GM19328 (cell line): ENCODE results near the gene TUBG1.

ENCODE experiments used
- ATAC-seq: cut with Tn5 transposase; IDR thresholded peaks from one replicate; pipeline ENCODE4 v1.9.1; 2021; ENCODE audit warnings: mild to moderate bottlenecking, moderate library complexity; ENCODE audit not compliant: unreplicated experiment

The TUBG1 gene

DNA sequence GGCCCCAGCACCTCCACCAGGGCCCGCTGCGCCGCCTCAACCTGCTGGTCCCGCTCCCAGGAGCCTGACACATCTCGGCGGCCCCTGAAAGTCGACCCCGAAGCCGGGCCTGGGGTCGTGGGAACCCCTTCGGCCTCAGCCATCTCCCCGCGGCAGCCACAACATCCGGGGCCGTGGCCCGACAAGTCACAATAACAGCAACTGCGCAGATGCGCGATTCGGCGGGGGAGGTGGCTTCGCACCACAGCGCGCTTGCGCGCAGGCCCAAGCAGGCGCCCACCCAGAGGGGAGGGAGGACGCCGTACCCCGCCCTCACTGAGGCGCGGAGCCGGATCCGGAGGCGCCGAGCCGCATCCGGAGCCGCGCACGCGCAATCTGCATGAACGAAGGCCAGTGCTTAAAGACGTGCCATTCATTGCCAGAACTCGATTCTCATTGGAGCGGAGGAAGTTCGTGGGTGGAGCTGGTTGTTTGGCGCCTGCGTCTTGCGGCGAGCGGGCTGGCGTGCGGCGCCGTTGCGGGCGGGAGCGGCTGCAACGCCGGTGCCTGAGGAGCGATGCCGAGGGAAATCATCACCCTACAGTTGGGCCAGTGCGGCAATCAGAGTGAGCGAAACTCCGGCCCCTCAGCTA lies at the start of gene TUBG1, which contains the start of gene RETREG3:
Gene TUBG1, plus strand, starts transcription at position 502 of the 632 bp plus-strand sequence. Its CDS starts 55 bp downstream, at position 557.
Gene RETREG3, minus strand, starts transcription at position 193 of the 632 bp plus-strand sequence. Its CDS starts 50 bp downstream, at position 143.
- ATAC-seq, result peak; percentile 80

DNA sequence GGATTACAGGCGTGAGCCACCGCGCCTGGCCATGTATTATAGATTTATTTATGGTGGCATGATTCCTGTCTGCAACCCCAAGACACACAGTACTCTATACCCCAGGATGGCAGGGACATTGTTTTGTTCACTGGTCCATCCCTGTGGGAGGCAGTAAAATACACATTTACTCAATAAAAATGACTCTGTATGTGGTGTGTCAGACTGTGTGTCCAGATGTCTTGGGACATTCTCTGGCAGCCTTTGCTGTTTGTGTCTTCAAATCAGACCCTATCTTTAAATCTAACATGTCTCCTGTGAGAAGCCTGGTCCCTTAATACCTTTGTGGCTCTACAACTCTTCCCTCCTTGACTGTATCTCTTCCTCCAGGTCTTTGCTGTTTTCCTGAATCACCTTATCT lies 49.2 kb upstream of the TUBG1 start:
- no peak for ATAC-seq

GRCh38 chr17:42561897-42562387 lies 47.5 kb upstream of the TUBG1 start, which contains the start of gene COASY:
TSS of gene COASY (plus strand) at chr17:42562148. CDS start at chr17:42562623, 475 bp downstream.
- peak; percentile 55 for ATAC-seq

DNA sequence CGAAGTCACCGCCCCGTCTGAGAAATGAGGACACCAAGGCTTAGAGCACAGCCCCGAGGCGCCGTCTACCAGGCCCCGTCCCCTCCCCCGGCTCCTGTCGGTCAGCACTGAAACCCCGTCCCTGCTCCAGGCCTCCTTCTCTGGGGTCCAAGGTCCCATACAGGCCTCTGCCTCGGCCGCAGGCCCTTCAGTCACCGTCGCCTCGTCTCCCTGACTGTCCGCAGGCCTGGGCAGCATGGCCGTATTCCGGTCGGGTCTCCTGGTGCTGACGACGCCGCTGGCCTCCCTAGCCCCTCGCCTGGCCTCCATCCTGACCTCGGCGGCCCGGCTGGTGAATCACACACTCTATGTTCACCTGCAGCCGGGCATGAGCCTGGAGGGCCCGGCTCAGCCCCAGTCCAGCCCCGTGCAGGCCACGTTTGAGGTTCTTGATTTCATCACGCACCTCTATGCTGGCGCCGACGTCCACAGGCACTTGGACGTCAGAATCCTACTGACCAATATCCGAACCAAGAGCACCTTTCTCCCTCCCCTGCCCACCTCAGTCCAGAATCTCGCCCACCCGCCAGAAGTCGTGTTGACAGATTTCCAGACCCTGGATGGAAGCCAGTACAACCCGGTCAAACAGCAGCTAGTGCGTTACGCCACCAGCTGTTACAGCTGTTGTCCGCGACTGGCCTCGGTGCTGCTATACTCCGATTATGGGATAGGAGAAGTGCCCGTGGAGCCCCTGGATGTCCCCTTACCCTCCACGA lies 46.9 kb upstream of the TUBG1 start:
- ATAC-seq, result no peak

GRCh38 chr17:42563143-42563509 lies 46.4 kb upstream of the TUBG1 start:
- no peak for ATAC-seq

DNA sequence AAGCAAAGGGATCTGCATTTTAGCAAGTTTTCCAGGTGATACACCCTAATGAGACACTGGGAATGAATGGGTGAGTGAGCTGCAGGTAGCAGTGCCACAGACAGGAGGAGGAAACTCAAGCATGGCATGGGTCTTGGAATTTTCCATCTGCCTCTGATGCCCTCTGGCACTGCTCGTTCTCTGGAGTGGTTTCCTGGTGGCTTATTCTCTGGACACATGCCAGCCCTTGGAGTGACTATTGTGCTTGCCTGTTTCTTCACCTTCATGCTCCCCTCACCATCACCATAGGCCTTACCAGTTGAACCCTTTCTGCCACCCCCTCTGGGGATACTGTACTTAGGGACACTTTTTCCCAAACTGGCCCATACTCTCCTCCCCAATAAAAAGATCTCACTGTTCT lies 45.9 kb upstream of the TUBG1 start:
- no peak for ATAC-seq

GRCh38 chr17:42563950-42564349 lies 45.5 kb upstream of the TUBG1 start:
- no peak for ATAC-seq

- ATAC-seq, result no peak
Measured at GRCh38 chr17:42564815-42565522, 44.5 kb upstream of the TUBG1 start.

GRCh38 chr17:42565523-42566214 lies 43.8 kb upstream of the TUBG1 start:
- no peak for ATAC-seq

GRCh38 chr17:42566215-42566882 lies 43.1 kb upstream of the TUBG1 start:
- no peak for ATAC-seq

DNA sequence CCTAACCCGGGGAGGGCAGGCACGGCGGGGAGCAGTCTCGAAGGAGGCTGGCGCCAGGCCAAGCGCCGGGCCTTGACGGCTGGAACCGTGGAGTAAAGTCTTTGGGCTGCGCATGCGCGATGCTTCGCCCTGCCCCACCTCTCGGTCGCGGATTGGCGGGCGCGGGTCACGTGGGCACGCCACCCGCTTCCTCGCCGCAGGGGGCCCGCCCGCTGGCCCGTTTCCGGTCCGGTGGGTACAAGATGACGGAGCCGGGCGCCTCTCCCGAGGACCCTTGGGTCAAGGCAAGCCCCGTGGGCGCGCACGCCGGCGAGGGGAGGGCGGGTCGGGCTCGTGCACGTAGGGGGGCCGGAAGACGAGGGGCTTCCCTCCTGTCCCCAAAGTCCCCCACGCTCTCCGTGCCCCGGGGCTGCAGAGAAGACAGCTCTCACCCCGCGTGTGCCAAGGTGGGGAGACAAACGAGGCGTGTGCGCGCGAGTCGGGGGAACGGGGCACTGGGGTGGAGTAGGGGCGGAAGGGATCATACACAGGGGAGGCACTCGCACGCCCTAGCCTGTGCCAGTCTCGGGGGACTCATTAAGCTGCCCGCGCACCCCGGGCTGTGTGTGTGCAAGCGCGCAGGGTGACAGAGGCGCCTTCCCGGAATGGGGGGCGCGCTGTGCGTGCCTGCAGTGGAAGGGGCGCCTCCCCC lies 42.5 kb upstream of the TUBG1 start, which contains the start of gene MLX:
Gene MLX, plus strand, starts transcription at position 218 of the 691 bp plus-strand sequence. Its CDS starts 25 bp downstream, at position 243.
- peak; percentile 53 for ATAC-seq

DNA sequence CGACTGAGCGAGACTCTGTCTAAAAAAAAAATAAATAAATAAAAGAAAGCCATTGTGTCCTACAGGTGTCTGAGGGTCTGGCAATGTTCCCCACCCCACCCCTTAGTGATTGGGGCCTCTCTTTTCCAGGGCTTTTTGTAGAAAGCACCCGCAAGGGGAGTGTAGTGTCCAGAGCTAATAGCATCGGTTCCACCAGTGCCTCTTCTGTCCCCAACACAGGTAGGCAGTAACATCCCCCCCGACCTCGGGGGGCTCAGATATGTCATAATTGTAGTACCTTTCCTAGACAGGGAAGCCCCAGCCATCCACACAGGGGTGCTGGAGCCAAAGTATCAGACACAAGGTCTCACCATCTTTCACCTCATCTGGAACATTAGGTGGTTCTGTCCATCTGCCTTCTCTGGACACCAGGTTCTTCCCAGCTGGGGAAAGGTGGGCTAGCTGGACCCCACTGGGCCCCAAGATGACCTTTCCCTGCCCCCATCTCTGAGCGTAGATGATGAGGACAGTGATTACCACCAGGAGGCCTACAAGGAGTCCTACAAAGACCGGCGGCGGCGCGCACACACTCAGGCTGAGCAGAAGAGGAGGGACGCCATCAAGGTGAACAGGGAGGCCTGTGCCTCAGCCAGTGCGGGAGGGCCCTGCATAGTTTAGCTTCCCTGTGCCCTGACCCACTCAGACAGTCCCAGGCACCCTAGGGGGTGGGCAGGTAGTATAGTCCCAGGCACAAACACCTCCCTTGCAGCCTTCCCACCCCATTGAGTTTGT lies 41.0 kb upstream of the TUBG1 start:
- ATAC-seq, result no peak

GRCh38 chr17:42571435-42572225 lies 37.9 kb upstream of the TUBG1 start:
- no peak for ATAC-seq

DNA sequence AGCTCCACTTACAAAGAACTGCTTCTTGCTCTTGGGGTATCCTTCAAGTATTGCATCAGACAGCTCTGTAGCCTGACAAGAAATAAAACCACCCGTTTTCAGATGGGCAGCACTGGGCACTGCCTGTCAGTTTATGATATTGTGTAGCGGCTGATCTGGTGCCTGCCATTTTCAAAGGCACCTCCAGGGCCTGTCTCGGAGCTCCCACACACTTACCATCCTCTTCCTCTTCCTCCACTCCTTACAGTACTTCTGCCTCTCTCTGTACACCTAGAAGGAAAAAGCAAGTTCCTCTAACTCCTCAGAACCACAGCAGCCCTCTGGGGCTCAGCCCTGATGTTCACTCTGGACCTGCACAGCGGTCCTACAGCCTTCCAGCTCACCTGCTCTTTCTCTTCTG lies 36.4 kb upstream of the TUBG1 start:
- ATAC-seq, result no peak

DNA sequence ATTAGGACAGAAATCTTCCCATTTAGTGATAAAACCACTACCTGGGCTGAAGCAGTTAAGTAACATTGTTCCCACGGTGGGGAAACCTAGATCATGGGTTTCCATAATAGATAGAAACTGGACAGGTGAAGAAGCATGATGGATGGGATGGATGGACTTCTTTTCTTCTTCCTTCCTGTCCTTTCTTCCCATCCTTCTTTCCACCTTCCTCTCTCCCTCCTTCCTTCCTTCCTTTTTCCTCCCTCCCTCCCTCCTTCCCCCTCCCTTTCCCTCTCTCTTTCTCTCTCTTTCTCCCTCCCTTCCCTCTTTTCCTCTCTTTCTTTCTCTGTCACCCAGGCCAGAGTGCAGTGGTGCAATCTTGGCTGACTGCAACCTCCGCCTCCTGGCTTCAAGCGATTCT lies 35.0 kb upstream of the TUBG1 start:
- ATAC-seq, result no peak

- ATAC-seq, result no peak
Measured at GRCh38 chr17:42577140-42577531, 32.3 kb upstream of the TUBG1 start.

DNA sequence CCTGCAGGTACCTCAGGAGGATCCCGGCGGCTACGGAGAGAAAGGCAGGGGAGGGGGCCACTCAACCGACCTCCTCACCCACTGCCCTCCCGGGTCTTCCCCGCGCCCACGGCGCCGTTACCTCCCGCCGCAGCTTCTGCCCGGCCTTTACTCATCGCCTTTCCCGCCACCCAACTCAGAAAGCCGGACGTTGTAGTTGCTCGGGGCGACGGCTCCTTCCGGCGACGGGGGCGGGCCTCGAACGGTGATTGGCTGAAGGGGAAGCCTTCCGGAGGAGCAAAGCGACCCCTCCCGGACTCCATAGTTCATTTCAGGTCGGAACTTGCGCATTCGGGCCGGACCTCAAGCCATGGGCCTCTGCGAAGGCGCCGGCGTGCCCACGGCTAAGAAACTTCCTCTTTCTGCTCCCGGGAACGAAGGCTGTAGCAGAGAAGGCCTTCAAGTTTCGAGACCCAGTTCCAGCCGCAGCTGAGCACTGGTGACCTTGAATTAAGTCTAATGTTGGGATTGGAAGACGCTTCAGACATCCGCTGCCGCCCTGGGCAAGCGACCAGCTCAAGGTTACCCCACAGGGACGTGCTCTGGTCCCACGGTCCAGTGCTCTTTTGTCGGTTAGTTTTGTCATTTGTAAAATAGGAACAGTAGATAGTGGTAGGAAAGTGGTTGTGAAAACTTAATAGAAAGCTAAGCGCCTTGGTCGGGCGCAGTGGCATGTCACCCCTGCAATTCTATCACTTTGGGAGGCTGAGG lies 31.8 kb upstream of the TUBG1 start, which contains the start of gene PSMC3IP:
Gene PSMC3IP, minus strand, starts transcription at position 198 of the 750 bp plus-strand sequence. Its CDS starts 43 bp downstream, at position 155.
- peak; percentile 71 for ATAC-seq
